ENCODE measurements around the gene PAFAH1B2. TPM values are rescaled to one million over a fixed set of nuclear protein-coding genes. Genes with fewer than 3 reads are reported as not detected.
"Not testable (repeated sequence)": the region's sequence is repeated elsewhere in the genome, so short reads cannot be mapped to it uniquely, and the experiment has no call there.

The PAFAH1B2 gene
- total RNA-seq, 1 donor from 2014 or later = 98.6 TPM

- Mint-ChIP-seq H3K27ac (no peak overlapping the region), H3K4me3 (no peak overlapping the region), H3K36me3 (no peaks in the 10 kb centered on the region), H3K4me1 (no peaks in the 10 kb centered on the region), H3K9me3 (no peaks in the 10 kb centered on the region), H3K27me3 (ENCODE audit: low read depth) (peaks cover 47% of the 10 kb centered on the region)
- TF ChIP-seq, protein P1, sequence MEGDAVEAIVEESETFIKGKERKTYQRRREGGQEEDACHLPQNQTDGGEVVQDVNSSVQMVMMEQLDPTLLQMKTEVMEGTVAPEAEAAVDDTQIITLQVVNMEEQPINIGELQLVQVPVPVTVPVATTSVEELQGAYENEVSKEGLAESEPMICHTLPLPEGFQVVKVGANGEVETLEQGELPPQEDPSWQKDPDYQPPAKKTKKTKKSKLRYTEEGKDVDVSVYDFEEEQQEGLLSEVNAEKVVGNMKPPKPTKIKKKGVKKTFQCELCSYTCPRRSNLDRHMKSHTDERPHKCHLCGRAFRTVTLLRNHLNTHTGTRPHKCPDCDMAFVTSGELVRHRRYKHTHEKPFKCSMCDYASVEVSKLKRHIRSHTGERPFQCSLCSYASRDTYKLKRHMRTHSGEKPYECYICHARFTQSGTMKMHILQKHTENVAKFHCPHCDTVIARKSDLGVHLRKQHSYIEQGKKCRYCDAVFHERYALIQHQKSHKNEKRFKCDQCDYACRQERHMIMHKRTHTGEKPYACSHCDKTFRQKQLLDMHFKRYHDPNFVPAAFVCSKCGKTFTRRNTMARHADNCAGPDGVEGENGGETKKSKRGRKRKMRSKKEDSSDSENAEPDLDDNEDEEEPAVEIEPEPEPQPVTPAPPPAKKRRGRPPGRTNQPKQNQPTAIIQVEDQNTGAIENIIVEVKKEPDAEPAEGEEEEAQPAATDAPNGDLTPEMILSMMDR (IDR thresholded peaks at IDR 0.05; ENCODE audit: unreplicated experiment) = no peak
- no peak for DNase-seq (ENCODE audit: low spot score in 2 of 2, unreplicated experiment in 2 of 2)
Observed at GRCh38 chr11:117126223-117126965, 17.7 kb upstream of the PAFAH1B2 start.

DNA sequence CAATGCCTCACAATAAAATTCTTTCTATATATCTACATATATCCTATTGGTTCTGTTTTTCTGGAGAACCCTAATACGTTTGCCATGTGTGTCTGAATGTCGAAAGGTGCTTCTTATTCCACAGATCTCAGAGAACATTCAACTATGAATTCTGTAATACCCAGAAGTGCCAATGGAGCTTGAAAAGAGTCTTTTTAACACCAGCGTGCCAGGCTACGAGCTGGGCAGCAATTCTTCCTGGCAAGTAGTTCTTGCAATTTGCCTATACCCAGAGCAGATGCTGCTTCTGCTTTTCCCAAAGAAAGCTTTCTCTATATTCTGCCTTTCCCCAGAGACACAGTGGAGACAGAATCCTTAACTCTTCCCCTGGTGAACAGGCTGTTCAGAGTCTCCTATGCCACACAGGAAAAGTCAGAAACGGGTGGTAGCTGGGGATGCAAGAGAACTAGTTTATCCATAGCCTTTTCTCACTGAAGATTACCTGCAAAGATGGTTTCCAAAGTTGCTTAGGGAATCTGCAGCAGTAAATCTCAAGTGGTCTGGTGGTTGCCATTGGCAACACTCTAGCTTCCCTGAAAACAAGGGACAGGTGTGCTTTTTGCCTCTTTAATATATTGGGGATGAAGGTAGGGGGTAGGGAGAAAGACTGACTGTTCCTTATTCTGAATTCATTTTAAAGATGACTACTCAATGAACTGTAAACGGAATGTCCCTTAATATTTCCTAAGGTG is 16.8 kb upstream of the PAFAH1B2 start:
- H3K9me3 Mint-ChIP-seq = no peaks in the 10 kb centered on the region
- no peak overlapping the region for H3K4me3 Mint-ChIP-seq
- H3K27ac Mint-ChIP-seq = no peak overlapping the region
- TF ChIP-seq, protein P1 (IDR thresholded peaks at IDR 0.05; ENCODE audit: unreplicated experiment) = no peak
- H3K36me3 Mint-ChIP-seq = no peaks in the 10 kb centered on the region
- peaks cover 47% of the 10 kb centered on the region for H3K27me3 Mint-ChIP-seq (ENCODE audit: low read depth)
- H3K4me1 Mint-ChIP-seq = no peaks in the 10 kb centered on the region
- no peak for DNase-seq (ENCODE audit: low spot score in 2 of 2, unreplicated experiment in 2 of 2)

- Mint-ChIP-seq H3K4me3 (no peak overlapping the region), H3K36me3 (no peaks in the 10 kb centered on the region), H3K27me3 (ENCODE audit: low read depth) (peaks cover 38% of the 10 kb centered on the region), H3K4me1 (no peaks in the 10 kb centered on the region), H3K9me3 (no peaks in the 10 kb centered on the region), H3K27ac (no peak overlapping the region)
- TF ChIP-seq, protein P1 (IDR thresholded peaks at IDR 0.05; ENCODE audit: unreplicated experiment) = no peak
- no peak for DNase-seq (ENCODE audit: low spot score in 2 of 2, unreplicated experiment in 2 of 2)
Observed at GRCh38 chr11:117128289-117128688, 15.8 kb upstream of the PAFAH1B2 start.

DNA sequence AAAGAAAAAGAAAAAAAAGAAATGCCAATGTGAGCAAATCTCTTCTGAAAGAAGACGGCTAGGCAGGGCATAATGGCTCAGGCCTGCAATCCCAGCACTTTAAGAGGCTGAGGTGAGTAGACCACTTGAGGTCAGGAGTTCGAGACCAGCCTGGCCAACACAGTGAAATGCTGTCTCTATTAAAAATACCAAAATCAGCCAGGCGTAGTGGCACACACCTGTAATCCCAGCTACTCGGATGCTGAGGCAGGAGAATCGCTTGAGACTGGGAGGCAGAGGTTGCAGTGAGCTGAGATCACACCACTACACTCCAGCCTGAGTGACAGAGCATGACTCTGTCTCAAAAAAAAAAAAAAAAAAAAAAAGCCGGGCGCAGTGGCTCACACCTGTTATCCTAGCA is 13.7 kb upstream of the PAFAH1B2 start:
- not testable (repeated sequence) for H3K9me3 Mint-ChIP-seq; DNase-seq (ENCODE audit: low spot score in 2 of 2, unreplicated experiment in 2 of 2); H3K4me1 Mint-ChIP-seq; H3K4me3 Mint-ChIP-seq; H3K36me3 Mint-ChIP-seq; H3K27ac Mint-ChIP-seq
- H3K27me3 Mint-ChIP-seq (ENCODE audit: low read depth) = peaks cover 30% of the 10 kb centered on the region

GRCh38 chr11:117130879-117131278 is 13.2 kb upstream of the PAFAH1B2 start:
- no peaks in the 10 kb centered on the region for H3K4me1 Mint-ChIP-seq

DNA sequence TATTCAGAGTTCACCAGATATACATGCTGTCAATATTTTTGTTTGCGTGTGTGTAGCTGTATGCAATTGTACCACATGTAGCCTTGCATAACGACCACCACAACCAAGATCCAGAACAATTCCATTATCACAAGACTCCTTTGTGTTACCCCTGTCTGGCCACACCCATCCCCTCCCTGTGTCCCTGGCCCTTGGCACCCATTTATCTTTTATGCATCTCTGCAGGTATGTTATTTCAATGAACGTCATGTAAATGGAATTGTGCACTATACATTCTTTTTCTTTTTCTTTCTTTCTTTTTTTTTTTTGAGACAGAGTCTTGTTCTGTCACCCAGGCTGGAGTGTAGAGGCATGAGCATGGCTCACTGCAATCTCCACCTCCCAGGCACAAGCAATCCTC is 9.7 kb upstream of the PAFAH1B2 start:
- Mint-ChIP-seq H3K27me3 (ENCODE audit: low read depth) (peaks cover 1% of the 10 kb centered on the region), H3K27ac (no peak overlapping the region), H3K4me1 (no peaks in the 10 kb centered on the region), H3K4me3 (no peak overlapping the region), H3K36me3 (no peaks in the 10 kb centered on the region), H3K9me3 (no peaks in the 10 kb centered on the region)
- TF ChIP-seq, protein P1 (IDR thresholded peaks at IDR 0.05; ENCODE audit: unreplicated experiment) = no peak
- DNase-seq (ENCODE audit: low spot score in 2 of 2, unreplicated experiment in 2 of 2) = no peak

More at GRCh38 chr11:117130879-117131278, 13.2 kb upstream of the PAFAH1B2 start:
- no peaks in the 10 kb centered on the region for H3K9me3 Mint-ChIP-seq
- TF ChIP-seq, protein P1 (IDR thresholded peaks at IDR 0.05; ENCODE audit: unreplicated experiment) = no peak
- H3K27ac Mint-ChIP-seq = no peak overlapping the region
- no peak overlapping the region for H3K4me3 Mint-ChIP-seq
- DNase-seq (ENCODE audit: low spot score in 2 of 2, unreplicated experiment in 2 of 2) = no peak
- H3K27me3 Mint-ChIP-seq (ENCODE audit: low read depth) = peaks cover 25% of the 10 kb centered on the region
- no peaks in the 10 kb centered on the region for H3K36me3 Mint-ChIP-seq

- not testable (repeated sequence) for DNase-seq (ENCODE audit: low spot score in 2 of 2, unreplicated experiment in 2 of 2); H3K4me3 Mint-ChIP-seq; H3K9me3 Mint-ChIP-seq; H3K27ac Mint-ChIP-seq; H3K4me1 Mint-ChIP-seq; H3K36me3 Mint-ChIP-seq; H3K27me3 Mint-ChIP-seq (ENCODE audit: low read depth)
Observed at GRCh38 chr11:117134979-117135378, 9.1 kb upstream of the PAFAH1B2 start.

DNA sequence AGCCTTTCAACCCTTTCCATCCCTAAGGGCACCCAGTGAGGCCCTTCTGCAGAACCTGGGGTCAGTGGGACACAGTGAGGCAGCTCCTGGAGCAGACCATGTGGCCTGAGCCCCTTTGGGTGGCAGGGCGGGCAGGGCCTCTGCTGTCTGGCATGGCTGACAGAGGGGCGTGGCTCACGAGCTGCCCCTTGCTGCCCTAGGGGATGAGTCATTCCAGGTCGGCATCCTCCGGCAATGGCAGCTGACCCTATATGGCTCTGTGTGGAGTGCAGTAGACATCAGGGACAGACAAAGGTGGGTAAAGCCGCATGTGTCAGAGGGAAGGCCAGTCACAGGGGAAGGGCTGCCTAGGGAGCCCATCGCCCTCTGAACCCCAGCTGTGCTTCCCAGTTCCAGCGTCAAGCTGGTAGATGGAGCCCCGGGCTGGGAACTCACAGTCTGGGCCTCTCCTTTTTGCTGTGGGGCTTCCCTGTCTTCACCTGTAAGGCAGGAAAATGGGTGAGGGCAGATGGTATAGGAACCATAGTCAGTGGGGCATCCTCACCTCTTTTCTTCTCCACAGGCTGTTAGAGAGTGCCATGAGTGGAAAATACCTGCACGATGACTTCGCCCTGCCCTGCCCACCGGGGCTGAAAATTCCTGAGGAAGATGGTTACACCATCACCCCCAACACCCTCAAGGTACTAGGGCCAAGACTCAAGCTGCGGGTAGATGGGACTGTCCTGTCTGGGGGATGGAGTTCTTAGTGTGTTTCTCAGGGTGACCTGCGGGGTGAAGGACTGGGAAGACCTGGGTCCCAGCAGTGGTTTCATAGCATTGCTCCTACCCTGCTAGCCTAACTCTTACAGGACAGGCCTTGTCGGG is 6.6 kb upstream of the PAFAH1B2 start:
- not testable (repeated sequence) for H3K9me3 Mint-ChIP-seq; H3K4me3 Mint-ChIP-seq; H3K27ac Mint-ChIP-seq; H3K4me1 Mint-ChIP-seq; H3K36me3 Mint-ChIP-seq; DNase-seq (ENCODE audit: low spot score in 2 of 2, unreplicated experiment in 2 of 2)
- peaks cover 17% of the 10 kb centered on the region for H3K27me3 Mint-ChIP-seq (ENCODE audit: low read depth)
